ENCODE results near the gene ANKRD40CL. TPM values are rescaled to one million over a fixed set of nuclear protein-coding genes. Genes with fewer than 3 reads are reported as not detected.

The ANKRD40CL gene
- total and polyA plus RNA-seq, 7 donors = 60.4 to 234 (median 191) TPM; not detected in 4

DNA sequence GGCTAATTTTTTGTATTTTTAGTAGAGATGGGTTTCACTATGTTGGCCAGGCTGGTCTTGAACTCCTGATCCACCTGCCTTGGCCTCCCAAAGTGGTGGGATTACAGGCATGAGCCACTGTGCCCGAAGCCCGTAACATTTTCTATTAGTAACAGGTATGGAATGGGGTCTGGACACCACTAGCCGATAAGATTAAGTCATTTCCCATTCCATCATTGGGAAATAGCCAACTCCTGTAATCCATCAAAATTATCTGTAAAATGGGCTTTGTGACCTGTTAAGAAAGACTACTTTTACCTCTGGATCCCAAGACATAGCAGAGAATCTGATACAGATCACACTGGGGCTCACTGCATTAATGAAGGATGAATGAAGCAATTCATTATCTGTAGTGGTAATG lies 51.8 kb downstream of the ANKRD40CL start:
- intact Hi-C loops (cut with DNase I) = no loop called here
- no peaks in the 10 kb centered on the region for H3K27me3 ChIP-seq
- 95% methylated on average over 3 of the region's 3 CpGs for WGBS, 2 donors
- H3K27ac ChIP-seq = no peak overlapping the region
- H3K36me3 ChIP-seq = no peaks in the 10 kb centered on the region
- no peak overlapping the region for H3K4me3 ChIP-seq
- H3K9me3 ChIP-seq = no peaks in the 10 kb centered on the region
- no peak for DNase-seq
- TF ChIP-seq POLR2A (IDR thresholded peaks at IDR 0.05) = no peak
- TF ChIP-seq POLR2AphosphoS5 (IDR thresholded peaks at IDR 0.05) = no peak
- TF ChIP-seq, protein P1, sequence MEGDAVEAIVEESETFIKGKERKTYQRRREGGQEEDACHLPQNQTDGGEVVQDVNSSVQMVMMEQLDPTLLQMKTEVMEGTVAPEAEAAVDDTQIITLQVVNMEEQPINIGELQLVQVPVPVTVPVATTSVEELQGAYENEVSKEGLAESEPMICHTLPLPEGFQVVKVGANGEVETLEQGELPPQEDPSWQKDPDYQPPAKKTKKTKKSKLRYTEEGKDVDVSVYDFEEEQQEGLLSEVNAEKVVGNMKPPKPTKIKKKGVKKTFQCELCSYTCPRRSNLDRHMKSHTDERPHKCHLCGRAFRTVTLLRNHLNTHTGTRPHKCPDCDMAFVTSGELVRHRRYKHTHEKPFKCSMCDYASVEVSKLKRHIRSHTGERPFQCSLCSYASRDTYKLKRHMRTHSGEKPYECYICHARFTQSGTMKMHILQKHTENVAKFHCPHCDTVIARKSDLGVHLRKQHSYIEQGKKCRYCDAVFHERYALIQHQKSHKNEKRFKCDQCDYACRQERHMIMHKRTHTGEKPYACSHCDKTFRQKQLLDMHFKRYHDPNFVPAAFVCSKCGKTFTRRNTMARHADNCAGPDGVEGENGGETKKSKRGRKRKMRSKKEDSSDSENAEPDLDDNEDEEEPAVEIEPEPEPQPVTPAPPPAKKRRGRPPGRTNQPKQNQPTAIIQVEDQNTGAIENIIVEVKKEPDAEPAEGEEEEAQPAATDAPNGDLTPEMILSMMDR (IDR thresholded peaks at IDR 0.05) = no peak
- no peak for TF ChIP-seq EP300 (IDR thresholded peaks at IDR 0.05)
- peaks cover 0 to 5% (median 5%) of the 10 kb centered on the region in 4 donors for H3K4me1 ChIP-seq

DNA sequence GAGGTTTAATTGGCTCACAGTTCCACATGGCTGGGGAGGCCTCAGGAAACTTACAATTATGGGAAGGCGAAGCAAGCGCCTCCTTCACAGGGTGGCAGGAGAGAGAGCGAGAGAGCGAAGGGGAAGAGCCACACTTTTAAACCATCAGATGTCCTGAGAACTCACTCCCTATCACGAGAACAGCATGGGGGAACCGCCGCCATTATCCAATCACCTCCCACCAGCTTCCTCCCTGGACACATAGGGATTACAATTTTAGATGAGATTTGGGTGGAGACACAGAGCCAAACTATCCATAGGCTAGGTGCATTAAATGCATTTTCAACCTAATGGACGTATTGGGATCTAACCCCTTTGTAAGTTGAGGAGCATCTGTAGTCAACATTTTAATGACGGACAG lies 54.7 kb downstream of the ANKRD40CL start:
- Histone ChIP-seq H3K36me3 (no peaks in the 10 kb centered on the region), H3K4me1 (peaks cover 0 to 23% (median 18%) of the 10 kb centered on the region in 4 donors), H3K27ac (no peak overlapping the region), H3K4me3 (no peak overlapping the region), H3K9me3 (no peaks in the 10 kb centered on the region), H3K27me3 (no peaks in the 10 kb centered on the region)
- intact Hi-C loops (cut with DNase I) = no loop called here
- TF ChIP-seq POLR2A (IDR thresholded peaks at IDR 0.05) = no peak
- TF ChIP-seq, protein P1 (IDR thresholded peaks at IDR 0.05) = no peak
- TF ChIP-seq POLR2AphosphoS5 (IDR thresholded peaks at IDR 0.05) = no peak
- no peak for TF ChIP-seq EP300 (IDR thresholded peaks at IDR 0.05)
- WGBS, 2 donors = 94 to 96% methylated on average over 9 of the region's 9 CpGs
- DNase-seq = no peak

Small RNA genes lying within 50 kb of the gene (small RNA-seq; reads per million reads assigned to genes)
- gene AC005921.1 (0 reads per million in 3 donors), gene MIR8059 (0 reads per million in 3 donors)

Other genes starting within 250 kb of the ANKRD40CL start
- not detected for gene EPN3, start 234.8 kb downstream of the ANKRD40CL start, total RNA-seq
- 10 to 100 TPM; 23.4 to 31.7 (median 29.5) TPM for gene EPN3, start 234.8 kb downstream of the ANKRD40CL start, polyA plus RNA-seq
- gene SPATA20, start 220.3 kb downstream of the ANKRD40CL start, total RNA-seq = 10 to 100 TPM; 40.8 to 81.7 (median 58.6) TPM
- gene SPATA20, start 220.3 kb downstream of the ANKRD40CL start, polyA plus RNA-seq = 10 to 100 TPM; 24.0 to 45.1 (median 40.6) TPM
- gene CACNA1G, start 206.8 kb downstream of the ANKRD40CL start, total RNA-seq = 1 to 10 TPM in 1 of 4 donors, under 1 TPM in 3; 0.33 to 1.4 (median 0.59) TPM
- gene CACNA1G, start 206.8 kb downstream of the ANKRD40CL start, polyA plus RNA-seq = under 1 TPM in 2 of 3 donors, not detected in 1; under 0.01 to 0.20 TPM
- gene ABCC3, start 132.6 kb downstream of the ANKRD40CL start, total RNA-seq = 1 to 10 TPM in 3 of 4 donors, under 1 TPM in 1; 0.71 to 2.6 (median 1.8) TPM
- 10 to 100 TPM; 11.4 to 94.1 (median 12.3) TPM for gene ABCC3, start 132.6 kb downstream of the ANKRD40CL start, polyA plus RNA-seq
- gene ANKRD40, start 59.6 kb downstream of the ANKRD40CL start, total RNA-seq = 10 to 100 TPM; 51.2 to 76.3 (median 63.7) TPM
- 10 to 100 TPM; 12.3 to 14.4 (median 12.9) TPM for gene ANKRD40, start 59.6 kb downstream of the ANKRD40CL start, polyA plus RNA-seq
- 100 to 1,000 TPM in 1 of 4 donors, 10 to 100 TPM in 3; 65.6 to 165 (median 76.2) TPM for gene LUC7L3, start 47.9 kb downstream of the ANKRD40CL start, total RNA-seq
- 100 to 1,000 TPM in 1 of 3 donors, 10 to 100 TPM in 2; 43.2 to 188 (median 70.8) TPM for gene LUC7L3, start 47.9 kb downstream of the ANKRD40CL start, polyA plus RNA-seq
- gene WFIKKN2, start 68.1 kb upstream of the ANKRD40CL start, total RNA-seq = 1 to 10 TPM in 1 of 4 donors, under 1 TPM in 3; under 0.01 to 1.1 (median 0.15) TPM
- under 1 TPM in 2 of 3 donors, not detected in 1; under 0.01 to 0.09 TPM for gene WFIKKN2, start 68.1 kb upstream of the ANKRD40CL start, polyA plus RNA-seq
- 10 to 100 TPM; 16.2 to 31.1 (median 30.1) TPM for gene TOB1, start 98.8 kb upstream of the ANKRD40CL start, total RNA-seq
- gene TOB1, start 98.8 kb upstream of the ANKRD40CL start, polyA plus RNA-seq = 10 to 100 TPM; 32.4 to 57.1 (median 39.4) TPM